Measurements from ENCODE around the gene PCSK4.
A peak's percentile ranks its signal among the peaks of the same experiment; 100 is the strongest.

PCSK4 gene

GRCh38 chr19:1491849-1492170 lies 1.7 kb upstream of the PCSK4 start:
- Histone ChIP-seq H3F3A (ENCODE audit: control insufficient read depth, insufficient read depth) (no peaks in the 10 kb centered on the region), H3K4me1 (ENCODE audit: control insufficient read depth, low read length) (peaks cover 15% of the 10 kb centered on the region), H3K79me2 (ENCODE audit: control insufficient read depth, low read length) (no peaks in the 10 kb centered on the region), H3K27me3 (ENCODE audit: control insufficient read depth, low read length) (no peaks in the 10 kb centered on the region), H3K4me2 (ENCODE audit: low read length) (no peak overlapping the region), H3K9me2 (replicated peaks; ENCODE audit: control insufficient read depth, low read length) (no peaks in the 10 kb centered on the region), H3K9me3 (ENCODE audit: control insufficient read depth, insufficient read depth, low read length) (no peaks in the 10 kb centered on the region), H4K20me1 (ENCODE audit: control insufficient read depth, insufficient read depth, low read depth, low read length) (0 out of 2 replicates have a peak, but pooled peaks cover 3% of the 10 kb centered on the region), H3K4me3 (ENCODE audit: low read length) (no peak overlapping the region), H3K27ac (ENCODE audit: low read depth, low read length) (no peak overlapping the region), H3K36me3 (ENCODE audit: control insufficient read depth, low read length) (no peaks in the 10 kb centered on the region)
- TF ChIP-seq EZH2phosphoT487 (IDR thresholded peaks at IDR 0.05; ENCODE audit: borderline replicate concordance, low read length): no peak
- TF ChIP-seq, protein P1, sequence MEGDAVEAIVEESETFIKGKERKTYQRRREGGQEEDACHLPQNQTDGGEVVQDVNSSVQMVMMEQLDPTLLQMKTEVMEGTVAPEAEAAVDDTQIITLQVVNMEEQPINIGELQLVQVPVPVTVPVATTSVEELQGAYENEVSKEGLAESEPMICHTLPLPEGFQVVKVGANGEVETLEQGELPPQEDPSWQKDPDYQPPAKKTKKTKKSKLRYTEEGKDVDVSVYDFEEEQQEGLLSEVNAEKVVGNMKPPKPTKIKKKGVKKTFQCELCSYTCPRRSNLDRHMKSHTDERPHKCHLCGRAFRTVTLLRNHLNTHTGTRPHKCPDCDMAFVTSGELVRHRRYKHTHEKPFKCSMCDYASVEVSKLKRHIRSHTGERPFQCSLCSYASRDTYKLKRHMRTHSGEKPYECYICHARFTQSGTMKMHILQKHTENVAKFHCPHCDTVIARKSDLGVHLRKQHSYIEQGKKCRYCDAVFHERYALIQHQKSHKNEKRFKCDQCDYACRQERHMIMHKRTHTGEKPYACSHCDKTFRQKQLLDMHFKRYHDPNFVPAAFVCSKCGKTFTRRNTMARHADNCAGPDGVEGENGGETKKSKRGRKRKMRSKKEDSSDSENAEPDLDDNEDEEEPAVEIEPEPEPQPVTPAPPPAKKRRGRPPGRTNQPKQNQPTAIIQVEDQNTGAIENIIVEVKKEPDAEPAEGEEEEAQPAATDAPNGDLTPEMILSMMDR (IDR thresholded peaks at IDR 0.05; ENCODE audit: low read depth, low read length, poor library complexity, severe bottlenecking): no peak

DNA sequence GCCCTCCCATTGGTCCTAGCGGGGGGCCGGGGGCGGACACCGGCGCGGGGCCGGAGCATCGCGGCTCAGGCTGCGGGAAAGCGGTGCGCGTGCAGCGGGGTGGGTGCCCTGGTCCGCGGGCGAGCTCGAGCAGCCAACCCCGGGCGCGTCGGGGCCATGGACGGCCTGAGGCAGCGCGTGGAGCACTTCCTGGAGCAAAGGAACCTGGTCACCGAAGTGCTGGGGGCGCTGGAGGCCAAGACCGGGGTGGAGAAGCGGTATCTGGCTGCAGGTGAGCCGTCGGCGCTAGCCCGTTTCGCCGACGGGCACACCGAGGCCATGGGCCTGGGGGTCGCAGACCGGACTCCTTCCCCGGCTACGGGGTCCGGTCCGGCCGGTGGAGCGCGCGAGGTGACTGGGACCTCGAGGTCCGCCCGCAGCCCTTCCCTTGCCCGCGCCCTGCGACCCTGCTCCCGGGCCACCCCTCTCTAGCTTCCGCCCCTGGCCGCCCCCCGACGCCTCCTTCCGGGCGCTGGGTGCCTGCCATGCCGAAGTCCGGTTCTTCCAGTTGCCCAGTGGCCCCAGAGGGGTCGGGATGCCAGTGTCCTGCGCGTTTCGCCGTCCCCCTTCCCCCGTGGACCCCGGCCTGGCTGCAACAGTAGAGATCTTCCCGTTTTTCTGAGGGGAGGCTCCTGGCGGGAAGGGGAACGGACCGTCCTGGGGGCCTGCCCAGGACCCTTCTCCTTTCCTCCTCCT lies 1.1 kb upstream of the PCSK4 start, which contains the start of gene REEP6:
Gene REEP6 (plus strand): TSS at position 68 of the 735 bp plus-strand sequence. CDS start 89 bp downstream, at position 157.
- TF ChIP-seq EZH2phosphoT487 (IDR thresholded peaks at IDR 0.05; ENCODE audit: borderline replicate concordance, low read length): no peak
- TF ChIP-seq, protein P1 (IDR thresholded peaks at IDR 0.05; ENCODE audit: low read depth, low read length, poor library complexity, severe bottlenecking): no peak
- peak within 1 kb of the TSS; percentile 94 for H3K4me2 ChIP-seq (ENCODE audit: low read length)
- no peaks in the 10 kb centered on the region for H3K27me3 ChIP-seq (ENCODE audit: control insufficient read depth, low read length)
- 0 out of 2 replicates have a peak, but pooled peaks cover 3% of the 10 kb centered on the region for H4K20me1 ChIP-seq (ENCODE audit: control insufficient read depth, insufficient read depth, low read depth, low read length)
- peak within 1 kb of the TSS; percentile 88 for H3K4me3 ChIP-seq (ENCODE audit: low read length)
- H3K9me3 ChIP-seq (ENCODE audit: control insufficient read depth, insufficient read depth, low read length): no peaks in the 10 kb centered on the region
- no peaks in the 10 kb centered on the region for H3K36me3 ChIP-seq (ENCODE audit: control insufficient read depth, low read length)
- no peaks in the 10 kb centered on the region for H3K9me2 ChIP-seq (replicated peaks; ENCODE audit: control insufficient read depth, low read length)
- H3F3A ChIP-seq (ENCODE audit: control insufficient read depth, insufficient read depth): no peaks in the 10 kb centered on the region
- H3K79me2 ChIP-seq (ENCODE audit: control insufficient read depth, low read length): no peaks in the 10 kb centered on the region
- peaks cover 15% of the 10 kb centered on the region for H3K4me1 ChIP-seq (ENCODE audit: control insufficient read depth, low read length)
- peak within 1 kb of the TSS; percentile 35; the same call in 1 of the 2 replicates for H3K27ac ChIP-seq (ENCODE audit: low read depth, low read length)

- no peak for TF ChIP-seq EZH2phosphoT487 (IDR thresholded peaks at IDR 0.05; ENCODE audit: borderline replicate concordance, low read length)
- TF ChIP-seq, protein P1 (IDR thresholded peaks at IDR 0.05; ENCODE audit: low read depth, low read length, poor library complexity, severe bottlenecking): no peak
- H3K36me3 ChIP-seq (ENCODE audit: control insufficient read depth, low read length): no peaks in the 10 kb centered on the region
- H3K27ac ChIP-seq (ENCODE audit: low read depth, low read length): peak overlapping the region; percentile 35; the same call in 1 of the 2 replicates
- no peaks in the 10 kb centered on the region for H3F3A ChIP-seq (ENCODE audit: control insufficient read depth, insufficient read depth)
- H3K79me2 ChIP-seq (ENCODE audit: control insufficient read depth, low read length): no peaks in the 10 kb centered on the region
- H3K4me2 ChIP-seq (ENCODE audit: low read length): peak overlapping the region; percentile 94
- no peaks in the 10 kb centered on the region for H3K27me3 ChIP-seq (ENCODE audit: control insufficient read depth, low read length)
- no peaks in the 10 kb centered on the region for H3K9me2 ChIP-seq (replicated peaks; ENCODE audit: control insufficient read depth, low read length)
- no peaks in the 10 kb centered on the region for H3K9me3 ChIP-seq (ENCODE audit: control insufficient read depth, insufficient read depth, low read length)
- peaks cover 15% of the 10 kb centered on the region for H3K4me1 ChIP-seq (ENCODE audit: control insufficient read depth, low read length)
- H4K20me1 ChIP-seq (ENCODE audit: control insufficient read depth, insufficient read depth, low read depth, low read length): 0 out of 2 replicates have a peak, but pooled peaks cover 3% of the 10 kb centered on the region
- H3K4me3 ChIP-seq (ENCODE audit: low read length): peak overlapping the region; percentile 88
Observed at GRCh38 chr19:1489463-1490310, 463 bp downstream of the PCSK4 start.

Measured in DOHH2 (cell line).